WTC11 (cell line): ENCODE results near the gene POLA1.

Source experiments
- AFF4 ChIP-seq: sonication (generic); formaldehyde crosslinking; IDR thresholded peaks from 2 replicates; pipeline ENCODE4 v1.8.1; 2023; ENCODE audit warnings: mild to moderate bottlenecking, missing genetic modification reagents, borderline replicate concordance
- RELA ChIP-seq: sonication (generic); formaldehyde crosslinking; IDR thresholded peaks from 2 replicates; pipeline ENCODE4 v1.8.1; 2022; ENCODE audit warnings: missing genetic modification reagents, mild to moderate bottlenecking, borderline replicate concordance
- RORB ChIP-seq: fragments of 250-450 bp; sonication (Bioruptor Pico); IDR thresholded peaks from 2 replicates; pipeline ENCODE4 v1.9.0; 2021; ENCODE audit warnings: mild to moderate bottlenecking
- USF1 ChIP-seq: sonication (generic); formaldehyde crosslinking; IDR thresholded peaks from 2 replicates; pipeline ENCODE4 v1.8.0; 2022; ENCODE audit warnings: mild to moderate bottlenecking, missing genetic modification reagents
- TF ChIP-seq, protein P1 (sequence below): sonication (generic); formaldehyde crosslinking; IDR thresholded peaks from 2 replicates; pipeline ENCODE4 v1.8.0; 2023; ENCODE audit warnings: missing genetic modification reagents
- TF ChIP-seq, protein P2 (sequence below): fragments of 200-600 bp; IDR thresholded peaks from 2 replicates; pipeline ENCODE4 v1.8.0; 2022; ENCODE audit warnings: antibody characterized with exemption

DNA sequence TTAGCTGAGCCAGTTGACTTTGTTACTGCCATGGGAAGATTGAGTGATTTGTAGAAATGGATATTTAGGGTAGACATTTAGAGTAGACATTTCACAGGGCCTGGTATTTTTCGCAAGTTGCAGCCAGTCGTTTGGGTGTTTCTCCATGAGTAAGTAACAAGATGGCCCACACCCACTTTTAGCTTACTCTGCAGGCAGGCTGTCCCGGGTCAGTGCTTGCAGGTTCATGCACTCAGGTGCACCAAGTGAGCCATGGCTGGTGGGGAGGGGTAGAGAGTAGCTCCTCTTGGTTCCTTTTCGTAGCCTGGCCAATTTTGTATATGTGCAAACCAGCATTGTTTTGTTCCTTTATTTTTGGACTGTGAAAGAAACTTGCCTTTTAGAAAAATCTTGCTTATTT is 145.6 kb downstream of the POLA1 start:
- TF ChIP-seq, protein P1, sequence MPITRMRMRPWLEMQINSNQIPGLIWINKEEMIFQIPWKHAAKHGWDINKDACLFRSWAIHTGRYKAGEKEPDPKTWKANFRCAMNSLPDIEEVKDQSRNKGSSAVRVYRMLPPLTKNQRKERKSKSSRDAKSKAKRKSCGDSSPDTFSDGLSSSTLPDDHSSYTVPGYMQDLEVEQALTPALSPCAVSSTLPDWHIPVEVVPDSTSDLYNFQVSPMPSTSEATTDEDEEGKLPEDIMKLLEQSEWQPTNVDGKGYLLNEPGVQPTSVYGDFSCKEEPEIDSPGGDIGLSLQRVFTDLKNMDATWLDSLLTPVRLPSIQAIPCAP: no peak
- TF ChIP-seq, protein P2, sequence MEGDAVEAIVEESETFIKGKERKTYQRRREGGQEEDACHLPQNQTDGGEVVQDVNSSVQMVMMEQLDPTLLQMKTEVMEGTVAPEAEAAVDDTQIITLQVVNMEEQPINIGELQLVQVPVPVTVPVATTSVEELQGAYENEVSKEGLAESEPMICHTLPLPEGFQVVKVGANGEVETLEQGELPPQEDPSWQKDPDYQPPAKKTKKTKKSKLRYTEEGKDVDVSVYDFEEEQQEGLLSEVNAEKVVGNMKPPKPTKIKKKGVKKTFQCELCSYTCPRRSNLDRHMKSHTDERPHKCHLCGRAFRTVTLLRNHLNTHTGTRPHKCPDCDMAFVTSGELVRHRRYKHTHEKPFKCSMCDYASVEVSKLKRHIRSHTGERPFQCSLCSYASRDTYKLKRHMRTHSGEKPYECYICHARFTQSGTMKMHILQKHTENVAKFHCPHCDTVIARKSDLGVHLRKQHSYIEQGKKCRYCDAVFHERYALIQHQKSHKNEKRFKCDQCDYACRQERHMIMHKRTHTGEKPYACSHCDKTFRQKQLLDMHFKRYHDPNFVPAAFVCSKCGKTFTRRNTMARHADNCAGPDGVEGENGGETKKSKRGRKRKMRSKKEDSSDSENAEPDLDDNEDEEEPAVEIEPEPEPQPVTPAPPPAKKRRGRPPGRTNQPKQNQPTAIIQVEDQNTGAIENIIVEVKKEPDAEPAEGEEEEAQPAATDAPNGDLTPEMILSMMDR: no peak
- TF ChIP-seq AFF4: no peak
- no peak for TF ChIP-seq RELA (CRISPR knock-in tag)
- TF ChIP-seq USF1 (CRISPR knock-in tag): no peak
- TF ChIP-seq RORB (CRISPR knock-in tag): no peak
